Activated CD4-positive, CD25-positive, alpha-beta regulatory T cell treated with anti-CD3 and anti-CD28 coated beads, Interleukin-2, amount 50 U/mL, for 72 hours (primary cell): Measurements from ENCODE around the gene COX19.

Source experiments
- DNase-seq: peaks from one replicate; pipeline ENCODE4 v3.0.0; 2021

The COX19 gene

DNA sequence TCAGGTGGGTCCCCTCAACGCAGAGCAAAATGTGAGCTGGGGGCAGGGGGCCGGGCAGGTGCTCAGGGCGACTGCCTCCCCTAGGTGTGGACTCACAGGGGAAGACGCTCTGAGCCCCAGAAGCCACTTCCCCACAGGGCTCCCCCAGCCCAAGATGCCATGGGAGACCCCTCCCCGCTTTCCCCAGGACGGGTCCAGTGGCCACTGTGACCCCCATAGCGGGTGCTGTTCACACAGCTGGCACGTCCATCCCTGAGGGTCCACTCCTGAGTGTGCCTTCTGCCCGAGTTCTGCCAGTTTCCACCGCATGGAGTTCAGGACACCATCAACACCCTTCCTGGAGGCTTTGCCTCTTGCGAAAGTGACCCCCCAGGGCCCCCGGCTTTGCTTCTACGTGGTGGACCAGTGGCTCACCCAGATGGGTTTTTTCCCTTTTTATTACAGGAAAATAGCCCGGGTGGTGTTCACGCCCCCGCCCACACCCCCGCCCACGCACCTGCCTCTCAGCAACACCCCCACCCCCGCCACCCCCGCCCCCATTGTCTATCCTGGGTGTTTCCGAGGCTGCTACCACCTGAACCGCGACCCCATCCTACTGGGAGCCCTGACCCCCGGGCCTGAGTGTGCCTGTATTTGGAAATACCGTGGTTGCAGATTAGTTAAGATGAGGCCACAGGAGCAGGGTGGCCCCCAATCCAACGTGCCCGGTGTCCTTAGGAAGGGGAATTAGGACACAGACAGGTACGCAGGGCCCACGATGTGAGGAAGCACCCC, 52.8 kb downstream of the COX19 start:
- peak; percentile 42 for DNase-seq

DNA sequence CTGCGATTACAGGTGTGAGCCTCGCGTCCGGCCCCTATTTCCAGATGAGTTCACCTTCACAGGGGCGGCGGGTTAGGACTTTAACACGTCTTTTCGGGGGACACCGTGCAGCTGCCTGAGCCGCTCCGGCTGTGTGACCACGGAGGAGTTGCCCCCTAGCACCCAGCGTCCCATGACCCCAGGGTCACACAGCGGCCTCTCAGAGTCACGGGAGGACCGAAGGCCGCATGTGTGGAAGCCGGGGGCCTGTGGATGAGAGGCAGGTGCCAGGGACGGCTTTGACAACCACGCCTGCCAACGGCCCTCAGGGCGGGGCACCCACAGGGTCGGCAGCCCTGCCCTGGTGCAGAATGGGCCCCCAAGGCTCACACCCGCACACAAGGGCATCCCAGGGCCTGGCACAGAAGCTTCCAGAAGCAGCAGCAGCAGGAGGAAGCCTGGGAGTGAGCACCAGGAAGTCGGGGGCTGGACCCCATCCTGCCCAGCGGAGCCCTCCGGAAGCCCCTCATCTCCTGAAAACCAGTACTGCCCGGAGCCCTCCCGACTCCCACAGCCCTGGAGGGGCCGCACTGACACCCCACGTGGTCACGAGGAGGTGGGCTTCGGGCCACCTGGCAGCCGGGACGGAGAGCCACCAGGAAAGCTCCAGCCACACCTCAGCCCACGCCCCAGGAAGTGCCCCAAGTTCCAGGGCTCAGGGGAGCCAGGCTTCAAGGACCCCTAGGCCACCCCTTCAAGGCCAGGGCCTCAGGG, 53.6 kb downstream of the COX19 start:
- DNase-seq: peak; percentile 38

DNA sequence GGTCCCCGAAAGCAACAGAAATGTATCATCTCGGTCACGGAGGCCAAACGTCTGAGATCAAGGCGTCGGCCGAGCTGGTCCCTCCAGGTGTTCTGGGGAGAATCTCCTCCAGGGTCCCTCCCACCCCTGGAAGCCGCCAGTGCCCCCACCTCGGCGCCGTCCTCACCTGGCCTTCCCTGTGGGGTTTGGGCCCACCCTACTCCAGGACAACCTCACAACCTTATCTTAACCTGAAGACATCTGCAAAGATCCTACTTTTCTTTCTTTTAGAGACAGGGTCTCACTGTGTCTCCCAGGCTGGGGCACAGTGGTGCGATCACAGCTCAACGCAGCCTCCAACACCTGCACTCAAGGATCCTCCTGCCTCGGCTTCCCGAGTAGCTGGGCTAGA, 54.3 kb downstream of the COX19 start:
- peak; percentile 20 for DNase-seq

DNA sequence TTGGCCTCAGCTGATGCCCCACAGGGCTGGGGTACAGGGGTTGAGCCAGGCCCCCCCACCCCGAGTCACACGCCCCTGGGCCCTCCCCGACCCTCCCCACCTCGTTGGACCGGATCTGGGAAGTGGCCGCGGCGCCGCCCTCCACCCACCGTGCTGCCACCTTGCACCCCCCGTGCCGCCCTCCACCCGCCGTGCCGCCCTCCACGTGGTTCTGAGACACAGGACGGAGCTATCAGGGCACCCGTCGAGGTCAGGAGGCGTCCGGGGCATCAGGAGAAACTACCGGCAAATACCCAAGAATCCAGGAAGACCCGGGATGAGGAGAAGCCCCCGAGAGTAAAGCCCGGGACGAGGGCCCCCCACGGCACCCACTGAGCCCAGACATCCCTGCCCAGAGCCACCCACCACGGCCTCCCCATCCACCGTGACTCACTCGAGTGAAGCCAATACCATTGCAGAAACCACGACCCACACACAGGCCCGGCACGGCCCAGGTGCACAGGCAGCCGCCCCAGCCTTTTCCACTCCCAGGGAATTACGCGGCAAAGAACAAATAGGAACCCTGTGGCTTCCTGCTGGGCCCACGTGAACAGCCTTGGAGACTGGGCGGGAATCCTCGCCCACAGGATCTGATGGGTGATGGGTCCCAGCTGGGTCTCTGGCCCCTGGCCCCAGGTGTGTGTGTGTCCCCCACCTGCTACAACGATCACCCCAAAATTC, 54.8 kb downstream of the COX19 start:
- peak; percentile 39 for DNase-seq

DNA sequence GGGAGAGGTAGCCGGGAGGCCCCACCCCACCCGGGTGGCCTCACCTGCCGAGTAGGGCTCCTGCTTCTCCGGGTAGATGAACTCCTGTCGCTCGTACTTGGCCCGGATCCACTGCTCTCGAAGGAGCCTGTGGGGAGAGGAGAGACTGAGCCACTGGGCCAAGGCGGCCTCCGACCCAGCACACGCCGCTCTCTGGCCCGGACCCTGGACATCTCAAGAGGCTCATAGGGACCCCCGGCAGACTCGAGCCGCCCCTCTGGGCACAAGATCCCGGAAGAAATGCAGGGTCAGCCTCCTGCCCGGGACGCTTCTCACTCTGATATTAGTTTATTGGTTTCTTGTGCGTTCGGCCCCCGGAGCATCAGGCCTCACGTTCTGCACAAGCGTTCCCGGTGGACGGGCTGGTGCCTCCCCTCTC, 55.4 kb downstream of the COX19 start:
- DNase-seq: peak; percentile 26

DNA sequence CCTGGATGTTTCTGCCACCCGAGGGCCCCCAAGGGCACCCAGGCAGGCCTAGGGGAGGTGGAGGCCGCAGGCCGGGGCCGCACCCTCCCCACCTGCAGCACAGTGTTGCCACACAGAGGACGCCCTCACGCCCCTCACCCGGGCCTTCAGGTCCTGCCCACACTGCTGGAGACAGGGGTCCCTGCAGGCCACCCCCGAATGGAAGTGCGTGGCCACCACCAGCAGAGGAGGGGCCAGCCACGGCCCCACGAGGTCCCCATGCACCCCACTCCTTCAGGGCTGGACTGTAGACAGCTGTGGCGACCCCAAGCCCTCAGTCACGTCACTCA, 56.3 kb downstream of the COX19 start:
- DNase-seq: peak; percentile 25

DNA sequence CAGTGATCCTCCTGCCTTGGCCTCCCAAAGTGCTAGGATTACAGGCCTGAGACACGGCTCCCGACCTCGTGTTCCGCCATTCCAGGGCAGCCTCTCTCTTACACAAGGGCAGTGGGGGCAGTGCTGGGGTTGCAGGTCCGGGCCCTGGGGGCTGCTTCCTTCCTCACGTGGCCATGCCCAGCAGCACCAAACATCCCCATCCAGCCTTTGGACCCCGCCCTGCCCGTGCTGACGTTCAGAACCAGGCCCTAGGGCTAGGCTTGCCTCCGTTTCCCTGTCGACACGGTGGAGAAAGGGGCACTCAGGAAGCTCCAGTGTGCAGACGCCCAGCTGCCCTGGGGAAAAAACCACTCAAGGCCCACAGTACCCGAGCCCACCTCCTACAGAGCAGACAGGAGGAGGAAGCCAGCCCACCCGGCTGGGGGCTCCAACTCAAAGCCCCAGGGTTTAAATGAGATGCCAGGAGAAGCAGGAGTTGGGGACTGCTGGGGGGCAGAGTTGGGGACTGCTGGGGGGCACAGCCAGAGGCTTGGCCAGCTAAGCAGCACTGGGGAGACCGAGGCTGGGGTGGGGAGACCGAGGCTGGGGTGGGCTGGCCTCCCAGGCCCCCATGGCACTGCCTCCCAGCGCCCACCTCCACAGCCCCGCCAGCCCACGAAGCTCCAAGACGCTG, 56.8 kb downstream of the COX19 start:
- peak; percentile 22 for DNase-seq

DNA sequence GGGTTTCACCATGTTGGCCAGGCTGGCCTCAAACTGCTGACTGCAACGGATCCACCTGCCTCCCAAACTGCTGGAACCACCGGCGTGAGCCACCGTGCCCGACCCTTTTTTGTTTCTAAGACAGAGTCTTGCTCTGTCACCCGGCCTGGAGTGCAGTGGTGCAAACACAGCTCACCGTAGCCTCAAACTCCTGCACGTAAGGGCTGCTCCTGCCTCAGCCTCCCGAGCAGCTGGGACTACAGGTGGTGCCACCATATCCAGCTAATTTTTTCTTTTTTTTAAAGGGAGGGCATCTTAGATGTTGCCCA, 57.3 kb downstream of the COX19 start:
- DNase-seq: peak; percentile 18

DNA sequence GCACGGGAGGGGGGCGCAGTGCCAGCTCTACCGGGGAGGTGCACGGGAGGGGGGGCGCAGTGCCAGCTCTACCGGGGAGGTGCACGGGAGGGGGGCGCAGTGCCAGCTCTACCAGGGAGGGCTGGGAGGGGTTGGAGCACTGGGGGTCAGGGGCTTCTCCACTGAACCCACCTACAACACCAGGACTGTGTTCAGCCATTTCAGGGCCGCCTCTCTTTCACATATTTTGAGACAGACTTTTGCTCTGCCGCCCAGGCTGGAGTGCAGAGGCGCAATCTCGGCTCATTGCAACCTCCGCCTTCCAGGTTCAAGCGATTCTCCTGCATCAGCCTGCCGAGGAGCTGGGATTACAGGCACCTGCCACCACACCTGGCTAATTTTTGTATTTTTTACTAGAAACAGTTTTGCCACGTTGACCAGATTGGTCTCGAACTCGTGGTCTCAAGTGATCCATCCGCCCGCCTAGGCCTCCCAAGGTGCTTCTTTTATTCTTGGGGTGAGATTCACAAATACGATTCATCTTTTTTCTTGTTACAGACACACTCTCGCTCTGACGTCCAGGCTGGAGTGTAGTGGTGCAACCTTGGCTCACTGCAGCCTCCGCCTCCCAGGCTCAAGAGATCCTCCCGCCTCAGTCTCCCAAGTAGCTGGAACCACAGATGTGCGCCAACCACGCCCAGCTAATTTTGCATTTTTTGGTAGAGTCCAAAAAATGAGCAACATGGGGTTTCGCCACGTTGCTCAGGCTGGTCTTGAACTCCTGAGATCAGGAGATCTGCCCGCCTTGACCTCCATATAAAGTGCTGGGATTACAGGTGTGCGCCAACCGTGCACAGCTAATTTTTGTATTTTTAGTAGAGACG, 57.9 kb downstream of the COX19 start:
- DNase-seq: no peak

DNA sequence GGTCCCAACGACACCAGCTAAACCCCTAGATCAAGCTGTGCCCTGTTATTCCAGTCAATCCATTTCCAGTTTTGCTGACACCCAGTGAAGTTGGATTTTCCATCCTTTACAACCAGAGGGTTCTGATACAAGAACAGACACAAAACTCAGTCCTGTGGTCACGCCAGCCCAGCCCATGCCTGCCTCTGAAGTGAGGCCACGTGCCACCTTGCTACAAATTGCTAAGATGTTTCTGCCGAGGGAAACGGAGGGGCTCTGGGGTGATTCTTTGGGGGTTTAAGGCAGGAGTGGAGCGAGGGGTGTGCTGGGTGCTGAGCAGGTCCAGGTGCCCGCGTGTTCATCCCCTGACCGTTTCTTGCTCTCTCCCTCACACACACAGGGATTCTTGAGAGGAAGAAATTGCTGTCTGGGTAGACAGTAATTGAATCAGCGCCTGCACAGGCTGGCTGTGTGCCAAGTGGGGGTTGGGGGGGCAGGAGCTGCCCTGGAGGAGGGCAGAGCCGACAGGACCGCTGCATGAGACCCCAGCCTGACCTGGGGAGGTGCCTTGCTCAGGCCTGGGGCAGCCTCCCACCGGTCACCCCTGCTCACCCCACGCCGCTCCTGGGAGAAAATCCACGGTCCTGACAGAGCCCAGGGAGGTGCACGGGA, 58.9 kb downstream of the COX19 start:
- DNase-seq: no peak
